ENCODE data around the gene CCDC146.

GRCh38 chr7:77232467-77232866 lies 110.1 kb downstream of the CCDC146 start:
- TF ChIP-seq CTCF (IDR thresholded peaks at IDR 0.05; ENCODE audit: low read depth, low read length) (no peak), EZH2phosphoT487 (IDR thresholded peaks at IDR 0.05; ENCODE audit: low read depth) (no peak)

Measured in OCI-LY3 (cell line).